A549 treated with ZK216348 at 1 μM for 4 hours (cell line): ENCODE data around the gene PRAMEF4. TPM values are rescaled to one million over a fixed set of nuclear protein-coding genes. Genes with fewer than 3 reads are reported as not detected.

ENCODE experiments used
- total RNA-seq: library from RNA; stranded (reverse); fragments of 200-300 nt; extraction: Qiagen RNA extraction; gene quantifications from 5 replicates; pipeline ENCODE4 v1.2.3, GENCODE V29; 2022; ENCODE audit warnings: low read depth

The PRAMEF4 gene
- not detected in 5 replicates for total RNA-seq

GRCh38 chr1:12886101-12886500 is at the start of gene PRAMEF4:
Gene PRAMEF4, minus strand, starts transcription at chr1:12886201. Its CDS starts 2,807 bp downstream, at chr1:12883394.

GRCh38 chr1:12916310-12916709 is 30.3 kb upstream of the PRAMEF4 start, which contains the start of gene PRAMEF7:
Gene PRAMEF7, plus strand, starts transcription at chr1:12916610. Its CDS starts 1,083 bp downstream, at chr1:12917693.

DNA sequence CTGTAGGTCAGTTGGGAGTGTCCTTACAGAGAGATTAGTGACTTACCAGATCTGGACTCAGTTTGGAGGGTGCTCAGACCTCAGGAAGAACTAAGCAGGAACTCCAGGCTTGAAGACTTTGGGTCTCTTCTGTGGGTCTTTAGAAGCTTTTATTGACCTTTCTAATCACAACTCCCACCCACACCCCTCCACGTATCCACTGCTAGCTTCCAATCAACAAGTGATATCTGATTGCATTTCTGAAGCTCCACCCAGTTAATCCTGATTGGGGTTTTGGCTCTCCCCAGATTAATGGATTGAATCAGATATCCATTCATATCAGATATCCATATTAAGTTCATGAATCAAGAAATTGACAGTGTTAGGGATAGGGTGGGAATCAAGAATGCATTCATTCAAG is 12.2 kb upstream of the PRAMEF4 start, which contains the start of gene PRAMEF10:
Gene PRAMEF10, minus strand, starts transcription at position 101 of the 400 bp plus-strand sequence. CDS start 2,423 bp downstream, outside the sequence.

DNA sequence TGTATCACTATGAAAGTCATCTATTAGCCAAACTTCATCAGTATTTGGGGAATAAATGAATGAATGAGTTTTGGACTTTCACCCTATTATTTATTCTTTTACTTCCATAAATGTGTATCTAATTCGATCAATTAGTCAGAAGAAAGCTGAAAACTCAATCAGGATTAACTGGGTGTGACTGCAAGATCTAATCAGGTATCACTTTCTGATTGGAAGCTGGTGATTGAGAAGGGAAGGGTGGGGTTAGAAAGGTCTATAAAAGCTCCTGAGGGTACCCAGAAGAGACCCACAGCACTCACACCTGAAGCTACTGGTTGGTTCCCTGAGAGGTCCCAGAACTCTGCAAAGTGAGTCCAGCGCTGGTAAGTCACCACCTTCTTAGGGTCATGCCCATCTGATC is 29.2 kb downstream of the PRAMEF4 start, which contains the start of gene PRAMEF2:
Gene PRAMEF2, plus strand, starts transcription at position 301 of the 400 bp plus-strand sequence. CDS start 1,924 bp downstream, outside the sequence.

GRCh38 chr1:12848620-12849019 is 37.4 kb downstream of the PRAMEF4 start, which contains the start of gene HNRNPCL1:
Gene HNRNPCL1, minus strand, starts transcription at chr1:12848720. Its CDS starts 431 bp downstream, at chr1:12848289.

GRCh38 chr1:12831310-12831709 is 54.7 kb downstream of the PRAMEF4 start, which contains the start of gene PRAMEF11:
Gene PRAMEF11, minus strand, starts transcription at chr1:12831410. Its CDS starts 2,621 bp downstream, at chr1:12828789.

Other genes with a start within 250 kb of the PRAMEF4 start
- gene AADACL4, start 242.1 kb downstream of the PRAMEF4 start, total RNA-seq, result not detected in 5 replicates
- not detected in 5 replicates for gene AADACL3, start 170.1 kb downstream of the PRAMEF4 start, total RNA-seq
- gene CFAP107, start 140.0 kb downstream of the PRAMEF4 start, total RNA-seq, result not detected in 5 replicates
- not detected in 5 replicates for gene PRAMEF12, start 112.5 kb downstream of the PRAMEF4 start, total RNA-seq
- gene PRAMEF1, start 94.8 kb downstream of the PRAMEF4 start, total RNA-seq, result not detected in 5 replicates
- gene PRAMEF11, start 54.8 kb downstream of the PRAMEF4 start, total RNA-seq, result not detected in 5 replicates
- not detected in 5 replicates for gene HNRNPCL1, start 37.5 kb downstream of the PRAMEF4 start, total RNA-seq
- gene PRAMEF2, start 29.1 kb downstream of the PRAMEF4 start, total RNA-seq, result not detected in 5 replicates
- gene PRAMEF10, start 12.1 kb upstream of the PRAMEF4 start, total RNA-seq, result not detected in 5 replicates
- gene PRAMEF7, start 30.4 kb upstream of the PRAMEF4 start, total RNA-seq, result not detected in 5 replicates
- gene PRAMEF6, start 61.4 kb upstream of the PRAMEF4 start, total RNA-seq, result not detected in 5 replicates
- gene PRAMEF27, start 170.4 kb upstream of the PRAMEF4 start, total RNA-seq, result not detected in 5 replicates
- not detected in 5 replicates for gene HNRNPCL3, start 174.6 kb upstream of the PRAMEF4 start, total RNA-seq
- gene PRAMEF25, start 184.6 kb upstream of the PRAMEF4 start, total RNA-seq, result not detected in 5 replicates
- gene HNRNPCL2, start 230.7 kb upstream of the PRAMEF4 start, total RNA-seq, result not detected in 5 replicates